H1 (cell line): ENCODE data around the gene SPAST. TPM values are rescaled to one million over a fixed set of nuclear protein-coding genes. Genes with fewer than 3 reads are reported as not detected.

Experiments used
- CTCF ChIA-PET: fragments of 300-600 bp; sonication (Branson Sonifier 250); formaldehyde crosslinking; loops from one replicate; lab custom pipeline; 2021; ENCODE audit not compliant: partially characterized antibody; lab: Charles Lee
- POLR2A ChIA-PET: fragments of 300-600 bp; sonication (Branson Sonifier 250); formaldehyde crosslinking; loops from one replicate; lab custom pipeline; 2021; ENCODE audit warnings: inconsistent platforms; ENCODE audit not compliant: partially characterized antibody; lab: Charles Lee
- DNase-seq, 2 experiments: peaks; one replicate each; pipeline versions ENCODE4 v3.0.0 to v3.0.0-alpha.2; 2010 to 2022; ENCODE audit warnings: low spot score in 2 of 2, low read depth in 1 of 2, mixed read lengths in 1 of 2
- FAIRE-seq: peaks from 2 replicates; lab custom pipeline; 2011; peaks lifted over from hg19 to GRCh38; lab: Jason Lieb, UNC
- H2AFZ ChIP-seq: 2 replicates; pipeline ENCODE4 v1.8.1; 2012; ENCODE audit warnings: low read length, inconsistent platforms
- H2AK5ac ChIP-seq: 2 replicates; pipeline ENCODE4 v1.6.1; 2013; ENCODE audit warnings: low read depth, low read length
- H2BK120ac ChIP-seq: replicated peaks from 2 replicates; pipeline ENCODE3; 2013; ENCODE audit warnings: low read depth, low read length, inconsistent platforms
- H2BK12ac ChIP-seq: 2 replicates; pipeline ENCODE4 v1.6.1; 2013; ENCODE audit warnings: low read depth, low read length
- H2BK15ac ChIP-seq: 2 replicates; pipeline ENCODE4 v1.6.1; 2013; ENCODE audit warnings: low read length
- H2BK20ac ChIP-seq: 2 replicates; pipeline ENCODE4 v1.6.1; 2013; ENCODE audit warnings: low read length
- H2BK5ac ChIP-seq: 2 replicates; pipeline ENCODE4 v1.6.1; 2013; ENCODE audit warnings: low read depth, low read length
- H3K14ac ChIP-seq: 2 replicates; pipeline ENCODE4 v1.6.1; 2013; ENCODE audit warnings: inconsistent platforms; ENCODE audit not compliant: insufficient read length
- H3K18ac ChIP-seq: 2 replicates; pipeline ENCODE4 v1.6.1; 2013; ENCODE audit warnings: low read length; ENCODE audit errors: extremely low read depth
- H3K23ac ChIP-seq: 2 replicates; pipeline ENCODE4 v1.6.1; 2013; ENCODE audit warnings: inconsistent platforms; ENCODE audit not compliant: insufficient read length
- H3K23me2 ChIP-seq: 2 replicates; pipeline ENCODE4 v1.6.1; 2013; ENCODE audit warnings: low read depth, low read length
- H3K27ac ChIP-seq: 2 replicates; pipeline ENCODE4 v1.6.1; 2011; ENCODE audit warnings: low read depth, low read length, inconsistent platforms
- H3K27me3 ChIP-seq, 4 experiments: replicated peaks in 1 of 4; 1 replicate in 1 of 4; 2 replicates in 3 of 4; pipeline versions ENCODE4 v1.6.1 to v1.8.1; 2011 to 2013; ENCODE audit warnings: low read length in 3 of 4, mild to moderate bottlenecking in 3 of 4, inconsistent platforms in 2 of 4, mixed read lengths in 2 of 4, moderate library complexity in 1 of 4; ENCODE audit not compliant: control insufficient read depth in 3 of 4, insufficient read depth in 3 of 4; ENCODE audit errors: extremely low read depth in 1 of 4
- H3K36me3 ChIP-seq, 4 experiments: 2 replicates each; pipeline versions ENCODE4 v1.6.1 to v1.8.1; 2011 to 2013; ENCODE audit warnings: mild to moderate bottlenecking in 4 of 4, low read length in 3 of 4, moderate library complexity in 2 of 4, control low read depth in 1 of 4, inconsistent platforms in 1 of 4; ENCODE audit not compliant: insufficient read depth in 4 of 4, control insufficient read depth in 2 of 4
- H3K4ac ChIP-seq: replicated peaks from 2 replicates; pipeline ENCODE3; 2013; ENCODE audit warnings: low read length, low read depth, mixed read lengths, inconsistent platforms; ENCODE audit not compliant: insufficient read length
- H3K4me1 ChIP-seq, 4 experiments: replicated peaks in 1 of 4; 1 replicate in 1 of 4; 2 replicates in 3 of 4; pipeline versions ENCODE4 v1.6.1 to v1.8.1; 2011 to 2013; ENCODE audit warnings: low read length in 3 of 4, inconsistent platforms in 2 of 4, mixed read lengths in 1 of 4; ENCODE audit not compliant: insufficient read depth in 4 of 4, control insufficient read depth in 3 of 4
- H3K4me2 ChIP-seq, 2 experiments: 2 replicates each; pipeline versions ENCODE4 v1.6.1 to v1.8.1; 2011 to 2013; ENCODE audit warnings: low read depth in 2 of 2, low read length in 2 of 2, control low read depth in 1 of 2, inconsistent platforms in 1 of 2, mild to moderate bottlenecking in 1 of 2; ENCODE audit not compliant: insufficient read depth in 1 of 2
- H3K4me3 ChIP-seq, 4 experiments: fragments of 200-600, 300-600 bp in 1 of 4; sonication (generic), shearing (Covaris generic), sonication (Bioruptor Twin) in 1 of 4; 2 replicates each; pipeline versions ENCODE4 v1.5.1 to v1.8.1; 2011 to 2016; ENCODE audit warnings: low read length in 4 of 4, low read depth in 3 of 4, control low read depth in 2 of 4, inconsistent platforms in 2 of 4, mild to moderate bottlenecking in 2 of 4, mixed read lengths in 1 of 4, moderate library complexity in 1 of 4; ENCODE audit not compliant: insufficient read depth in 2 of 4; ENCODE audit errors: extremely low read depth in 1 of 4
- H3K56ac ChIP-seq: replicated peaks from 2 replicates; pipeline ENCODE3; 2013; ENCODE audit warnings: low read depth, mild to moderate bottlenecking, mixed read lengths, low read length, inconsistent platforms; ENCODE audit not compliant: insufficient read length
- H3K79me1 ChIP-seq: 2 replicates; pipeline ENCODE4 v1.6.1; 2013; ENCODE audit warnings: low read depth, low read length, control low read depth
- H3K79me2 ChIP-seq, 2 experiments: 2 replicates each; pipeline versions ENCODE4 v1.6.1 to v1.8.1; 2012 to 2013; ENCODE audit warnings: low read length in 2 of 2, mild to moderate bottlenecking in 2 of 2, inconsistent platforms in 1 of 2; ENCODE audit not compliant: insufficient read depth in 2 of 2, control insufficient read depth in 1 of 2
- H3K9ac ChIP-seq, 4 experiments: replicated peaks in 1 of 4; 1 replicate in 1 of 4; 2 replicates in 3 of 4; pipeline versions ENCODE4 v1.6.1 to v1.8.1; 2011 to 2013; ENCODE audit warnings: low read depth in 3 of 4, low read length in 3 of 4, control low read depth in 2 of 4, mild to moderate bottlenecking in 2 of 4, moderate library complexity in 2 of 4, inconsistent platforms in 1 of 4; ENCODE audit errors: extremely low read depth in 1 of 4
- H3K9me3 ChIP-seq, 2 experiments: 2 replicates each; pipeline versions ENCODE4 v1.6.1 to v1.8.1; 2012 to 2013; ENCODE audit warnings: mild to moderate bottlenecking in 2 of 2, moderate library complexity in 2 of 2, control low read depth in 1 of 2, inconsistent platforms in 1 of 2, low read depth in 1 of 2, low read length in 1 of 2, mixed read lengths in 1 of 2; ENCODE audit not compliant: insufficient read depth in 2 of 2
- H4K20me1 ChIP-seq, 2 experiments: replicated peaks in 1 of 2; 2 replicates each; pipeline versions ENCODE3 to v1.8.1; 2011 to 2013; ENCODE audit warnings: inconsistent platforms in 2 of 2, low read length in 2 of 2, mild to moderate bottlenecking in 1 of 2; ENCODE audit not compliant: insufficient read depth in 2 of 2, control insufficient read depth in 1 of 2
- H4K5ac ChIP-seq: 2 replicates; pipeline ENCODE4 v1.6.1; 2013; ENCODE audit warnings: low read length, low read depth, mixed read lengths, inconsistent platforms; ENCODE audit not compliant: insufficient read length
- H4K8ac ChIP-seq: 2 replicates; pipeline ENCODE4 v1.8.0; 2013; ENCODE audit warnings: mild to moderate bottlenecking, moderate library complexity, low read length, inconsistent platforms; ENCODE audit not compliant: insufficient read depth; ENCODE audit errors: extremely low read depth
- H4K91ac ChIP-seq: replicated peaks from 2 replicates; pipeline ENCODE3; 2013; ENCODE audit warnings: low read length, mixed read lengths, inconsistent platforms; ENCODE audit not compliant: insufficient read length
- ATF3 ChIP-seq: IDR thresholded peaks from 2 replicates; pipeline ENCODE4 v1.6.1; 2011; ENCODE audit warnings: low read depth, mild to moderate bottlenecking, low read length; ENCODE audit not compliant: insufficient read depth
- BCL11A ChIP-seq, 2 experiments: IDR thresholded peaks; one replicate each; pipeline ENCODE4 v1.6.1; 2011; ENCODE audit warnings: low read depth in 2 of 2, low read length in 2 of 2, mild to moderate bottlenecking in 2 of 2
- CEBPB ChIP-seq: IDR thresholded peaks from 2 replicates; pipeline ENCODE4 v1.6.1; 2012; ENCODE audit warnings: low read depth, low read length
- CHD2 ChIP-seq: IDR thresholded peaks from 2 replicates; pipeline ENCODE4 v1.6.1; 2012; ENCODE audit warnings: low read length, improper control_type of control experiment
- E2F6 ChIP-seq: IDR thresholded peaks from 2 replicates; pipeline ENCODE4 v1.6.1; 2012; ENCODE audit warnings: inconsistent platforms
- EGR1 ChIP-seq: IDR thresholded peaks from 2 replicates; pipeline ENCODE4 v1.6.1; 2011; ENCODE audit warnings: low read depth, low read length, borderline replicate concordance
- NRF1 ChIP-seq: IDR thresholded peaks from 2 replicates; pipeline ENCODE4 v1.6.1; 2011; ENCODE audit warnings: mild to moderate bottlenecking, low read depth, low read length, improper control_type of control experiment
- PHF8 ChIP-seq: fragments of 200-600 bp; sonication (generic); conservative IDR thresholded peaks from 2 replicates; pipeline ENCODE4 v1.7.1; 2012; ENCODE audit warnings: low read depth, mild to moderate bottlenecking, inconsistent platforms, low read length, moderate library complexity
- SIN3A ChIP-seq, 2 experiments: IDR thresholded peaks in 1 of 2; conservative IDR thresholded peaks in 1 of 2; 2 replicates each; pipeline ENCODE4 v1.6.1; 2011 to 2012; ENCODE audit warnings: low read length in 2 of 2, improper control_type of control experiment in 1 of 2, low read depth in 1 of 2, mild to moderate bottlenecking in 1 of 2
- WGBS, 2 experiments: shearing (Covaris generic) in 1 of 2; methylation state at CpG; one replicate each; pipeline versions ENCODE4 v1.1.6 to v1.1.7; 2013 to 2015; ENCODE audit warnings: low lambda C conversion rate in 2 of 2, mixed read lengths in 2 of 2, inconsistent platforms in 1 of 2, low coverage in 1 of 2, missing lambda C conversion rate in 1 of 2; ENCODE audit not compliant: insufficient replicate concordance in 2 of 2, insufficient coverage in 1 of 2, insufficient read length in 1 of 2; ENCODE audit errors: extremely low coverage in 1 of 2, missing lambda C conversion rate in 1 of 2; 5-methylcytosine and 5-hydroxymethylcytosine counted together
- polyA plus RNA-seq, 7 experiments: library from polyadenylated mRNA; depleted of rRNA in 3 of 7; stranded (reverse) in 5 of 7; unstranded in 2 of 7; fragments of >200 nt in 5 of 7; fragments of 200-250 nt in 2 of 7; gene quantifications; 1 replicate in 5 of 7; 2 replicates in 1 of 7; 4 replicates in 1 of 7; pipeline versions ENCODE4 v1.2.1 to v1.2.3, GENCODE V29; 2011 to 2013; ENCODE audit warnings: missing spikeins in 2 of 7, mixed read lengths in 2 of 7
- total RNA-seq: library from RNA; stranded (reverse); fragmentation: NEBNext Ultra II Directional; extraction: Animal tissue kit (Norgen Biotek cat#: 25700); gene quantifications from 2 replicates; pipeline ENCODE4 v1.2.1, GENCODE V29; 2021

Gene SPAST
- total and polyA plus RNA-seq, 2 of the 8 experiments (the other 6 are each of a cell fraction or from before 2014, with no cell fraction given) = 4.4 to 36.0 TPM

GRCh38 chr2:32064713-32065112 is 1.4 kb downstream of the SPAST start:
- Histone ChIP-seq H3K27ac (no peak overlapping the region), H3K79me1 (no peaks in the 10 kb centered on the region; the same call in 1 of the 2 replicates), H3K9ac (no peak overlapping the region; a peak in 1 of 7 replicates), H4K91ac (no peak overlapping the region), H3K23ac (no peak overlapping the region), H2AK5ac (no peak overlapping the region), H3K18ac (no peak overlapping the region), H3K4me3 (peak overlapping the region; percentile 54 to 83 (median 68)), H2BK12ac (no peak overlapping the region), H3K79me2 (peaks cover 0 to 18% of the 10 kb centered on the region in 2 experiments; a peak in 2 of 4 replicates), H4K20me1 (no peaks in the 10 kb centered on the region), H2BK5ac (no peak overlapping the region), H4K8ac (no peak overlapping the region), H3K4me2 (peak overlapping the region; percentile 85), H2BK20ac (no peak overlapping the region), H3K27me3 (no peaks in the 10 kb centered on the region), H2BK120ac (no peak overlapping the region), H2AFZ (no peak overlapping the region), H3K14ac (no peak overlapping the region), H3K4ac (no peak overlapping the region), H3K23me2 (peaks cover 5% of the 10 kb centered on the region)
- POLR2A ChIA-PET = interaction anchor here (1.2 to 3.9 kb wide), 4 partner anchors 19 to 29 kb away, joined by 3 to 60 read pairs (median 9); partner anchors contain the start of gene DPY30
- WGBS, 2 experiments = 91% methylated on average over 5 of the region's 8 CpGs; no CpG with 5 or more reads in 1 of the 2 experiments
- TF ChIP-seq CEBPB (no peak), CHD2 (no peak), E2F6 (no peak), ATF3 (no peak), BCL11A (IDR thresholded peaks at IDR 0.05; ENCODE audit: low read depth in 2 of 2, low read length in 2 of 2) (no peak), EGR1 (no peak), SIN3A (conservative IDR thresholded peaks at IDR 0.05 in 1 of 2, IDR thresholded peaks at IDR 0.05 in 1 of 2; ENCODE audit: low read depth in 1 of 2, low read length in 2 of 2) (no peak), NRF1 (no peak), PHF8 (no peak)
- TF ChIP-seq, all 59 proteins: peak for 0
- DNase-seq (no peak), FAIRE-seq (no peak)
- H3K56ac ChIP-seq = no peak overlapping the region
- CTCF ChIA-PET = interaction anchor here (0.9 kb wide), 2 partner anchors 10 to 68 kb away, joined by 3 to 4 read pairs; no protein-coding TSS in a partner anchor
- peaks cover 0 to 2% (median 0%) of the 10 kb centered on the region in 4 experiments; a peak in 2 of 7 replicates for H3K4me1 ChIP-seq
- H3K36me3 ChIP-seq = no peaks in the 10 kb centered on the region
- no peaks in the 10 kb centered on the region for H3K9me3 ChIP-seq
- no peak overlapping the region for H4K5ac ChIP-seq
- H2BK15ac ChIP-seq = no peak overlapping the region
